H9 (cell line): ENCODE results near the gene GPR160. TPM values are rescaled to one million over a fixed set of nuclear protein-coding genes. Genes with fewer than 3 reads are reported as not detected.

ENCODE experiments used
- DNase-seq: peaks from one replicate; pipeline ENCODE4 v3.0.0-alpha.2; 2017
- H2AFZ ChIP-seq: one replicate; pipeline ENCODE4 v1.6.1; 2013; ENCODE audit warnings: mild to moderate bottlenecking, low read length, control low read depth, moderate library complexity
- H2AK5ac ChIP-seq: 2 replicates; pipeline ENCODE4 v1.6.1; 2013; ENCODE audit warnings: low read length, control low read depth, mixed read lengths; ENCODE audit not compliant: insufficient read length
- H2BK120ac ChIP-seq: one replicate; pipeline ENCODE4 v1.6.1; 2013; ENCODE audit warnings: low read depth, mild to moderate bottlenecking, low read length, control low read depth, inconsistent platforms; ENCODE audit not compliant: poor library complexity, severe bottlenecking
- H2BK12ac ChIP-seq: 2 replicates; pipeline ENCODE4 v1.6.1; 2013; ENCODE audit warnings: low read length, control low read depth, mixed read lengths, low read depth; ENCODE audit not compliant: insufficient read length
- H2BK15ac ChIP-seq: 2 replicates; pipeline ENCODE4 v1.6.1; 2013; ENCODE audit warnings: low read depth, low read length, control low read depth
- H2BK20ac ChIP-seq: one replicate; pipeline ENCODE4 v1.6.1; 2013; ENCODE audit warnings: low read depth, mild to moderate bottlenecking, low read length, control low read depth, inconsistent platforms; ENCODE audit not compliant: poor library complexity, severe bottlenecking
- H2BK5ac ChIP-seq: 2 replicates; pipeline ENCODE4 v1.6.1; 2013; ENCODE audit warnings: low read length, control low read depth, mixed read lengths; ENCODE audit not compliant: insufficient read length
- H3K14ac ChIP-seq: 2 replicates; pipeline ENCODE4 v1.6.1; 2013; ENCODE audit warnings: low read length, control low read depth; ENCODE audit not compliant: insufficient read depth
- H3K18ac ChIP-seq: 2 replicates; pipeline ENCODE4 v1.6.1; 2013; ENCODE audit warnings: low read depth, mild to moderate bottlenecking, mixed read lengths, low read length, control low read depth; ENCODE audit not compliant: insufficient read length
- H3K23ac ChIP-seq: 2 replicates; pipeline ENCODE4 v1.6.1; 2013; ENCODE audit warnings: low read length, control low read depth, mixed read lengths, low read depth; ENCODE audit not compliant: insufficient read length
- H3K23me2 ChIP-seq: 2 replicates; pipeline ENCODE4 v1.6.1; 2013; ENCODE audit warnings: low read depth, mild to moderate bottlenecking, mixed read lengths, low read length, control low read depth; ENCODE audit not compliant: insufficient read length, poor library complexity, severe bottlenecking
- H3K27ac ChIP-seq: 2 replicates; pipeline ENCODE4 v1.5.1; 2013; ENCODE audit warnings: low read length, control low read depth, mixed read lengths, low read depth; ENCODE audit not compliant: insufficient read length
- H3K27me3 ChIP-seq: 2 replicates; pipeline ENCODE4 v1.6.1; 2013; ENCODE audit warnings: low read length, control low read depth, inconsistent platforms; ENCODE audit not compliant: insufficient read depth
- H3K4ac ChIP-seq: 2 replicates; pipeline ENCODE4 v1.6.1; 2013; ENCODE audit warnings: low read depth, mild to moderate bottlenecking, control low read depth, inconsistent platforms, low read length, moderate library complexity
- H3K4me1 ChIP-seq: 2 replicates; pipeline ENCODE4 v1.6.1; 2013; ENCODE audit warnings: low read length, control low read depth, inconsistent platforms; ENCODE audit not compliant: insufficient read depth
- H3K4me2 ChIP-seq: 2 replicates; pipeline ENCODE4 v1.6.1; 2013; ENCODE audit warnings: low read length, control low read depth, mixed read lengths; ENCODE audit not compliant: insufficient read length, insufficient read depth
- H3K56ac ChIP-seq: 2 replicates; pipeline ENCODE4 v1.6.1; 2013; ENCODE audit warnings: low read depth, mild to moderate bottlenecking, mixed read lengths, low read length, control low read depth; ENCODE audit not compliant: insufficient read length
- H3K79me1 ChIP-seq: 2 replicates; pipeline ENCODE4 v1.6.1; 2013; ENCODE audit warnings: low read depth, mild to moderate bottlenecking, moderate library complexity, low read length, control low read depth, inconsistent platforms; ENCODE audit not compliant: insufficient read depth, poor library complexity, severe bottlenecking
- H3K79me2 ChIP-seq: 2 replicates; pipeline ENCODE4 v1.6.1; 2013; ENCODE audit warnings: low read length, control low read depth, inconsistent platforms; ENCODE audit not compliant: insufficient read depth
- H3K9ac ChIP-seq: 2 replicates; pipeline ENCODE4 v1.6.1; 2013; ENCODE audit warnings: low read length, control low read depth, mixed read lengths; ENCODE audit not compliant: insufficient read length; ENCODE audit errors: extremely low read depth
- H3K9me3 ChIP-seq: one replicate; pipeline ENCODE4 v1.6.1; 2013; ENCODE audit warnings: low read depth, low read length, inconsistent platforms; ENCODE audit not compliant: control insufficient read depth
- H3T11ph ChIP-seq: one replicate; pipeline ENCODE4 v1.6.1; 2013; ENCODE audit warnings: mild to moderate bottlenecking, low read length, control low read depth, inconsistent platforms
- H4K20me1 ChIP-seq: one replicate; pipeline ENCODE4 v1.6.1; 2013; ENCODE audit not compliant: control insufficient read depth, insufficient read length, insufficient read depth
- H4K5ac ChIP-seq: 2 replicates; pipeline ENCODE4 v1.6.1; 2013; ENCODE audit warnings: low read depth, mild to moderate bottlenecking, mixed read lengths, low read length, control low read depth; ENCODE audit not compliant: insufficient read length
- H4K8ac ChIP-seq: replicated peaks from 2 replicates; pipeline ENCODE4 v1.6.1; 2013; ENCODE audit warnings: low read length, control low read depth, mixed read lengths, low read depth; ENCODE audit not compliant: insufficient read length
- H4K91ac ChIP-seq: 2 replicates; pipeline ENCODE4 v1.6.1; 2013; ENCODE audit warnings: low read depth, mild to moderate bottlenecking, moderate library complexity, mixed read lengths, low read length, control low read depth; ENCODE audit not compliant: insufficient read length
- H3K27ac Mint-ChIP-seq, 3 experiments: 2 replicates in 2 of 3; 3 replicates in 1 of 3; pipeline ENCODE4 v1.8.0; 2020 to 2021; ENCODE audit warnings: mixed read lengths in 3 of 3, mild to moderate bottlenecking in 1 of 3, moderate library complexity in 1 of 3
- H3K27me3 Mint-ChIP-seq: 2 replicates; pipeline ENCODE4 v1.8.0; 2021; ENCODE audit warnings: low read depth, mild to moderate bottlenecking, moderate library complexity, mixed read lengths
- H3K36me3 Mint-ChIP-seq, 3 experiments: 2 replicates in 2 of 3; 3 replicates in 1 of 3; pipeline ENCODE4 v1.8.0; 2020 to 2021; ENCODE audit warnings: low read depth in 3 of 3, mixed read lengths in 3 of 3; ENCODE audit not compliant: insufficient read depth in 1 of 3
- H3K4me1 Mint-ChIP-seq, 2 experiments: 2 replicates each; pipeline ENCODE4 v1.8.0; 2020; ENCODE audit warnings: mixed read lengths in 2 of 2
- H3K4me3 Mint-ChIP-seq, 2 experiments: 2 replicates in 1 of 2; 3 replicates in 1 of 2; pipeline ENCODE4 v1.8.0; 2020 to 2021; ENCODE audit warnings: mild to moderate bottlenecking in 2 of 2, mixed read lengths in 2 of 2, moderate library complexity in 1 of 2
- H3K9me3 Mint-ChIP-seq, 2 experiments: 2 replicates in 1 of 2; 3 replicates in 1 of 2; pipeline ENCODE4 v1.8.0; 2020; ENCODE audit warnings: mild to moderate bottlenecking in 2 of 2, mixed read lengths in 2 of 2, moderate library complexity in 1 of 2
- CTCF ChIP-seq: fragments of 200-600 bp; sonication (generic); conservative IDR thresholded peaks from 3 replicates; pipeline ENCODE4 v1.8.0; 2021; ENCODE audit warnings: antibody characterized with exemption, mild to moderate bottlenecking
- WGBS: extraction: QIAGEN DNeasy Blood & Tissue Kit; methylation state at CpG from one replicate; pipeline ENCODE4 v1.1.7; 2013; ENCODE audit warnings: missing lambda C conversion rate, low lambda C conversion rate, mixed read lengths; ENCODE audit not compliant: insufficient read length; ENCODE audit errors: extremely low coverage; 5-methylcytosine and 5-hydroxymethylcytosine counted together
- total RNA-seq: library from RNA; stranded (reverse); gene quantifications from 2 replicates; pipeline ENCODE4 v1.2.1, GENCODE V29; 2021

GPR160 gene
- total RNA-seq, 1 experiment from 2014 or later = 14.1 TPM

- H3K27ac Mint-ChIP-seq = peak overlapping the region in 1 of 3 experiments; percentile 69; a peak in 1 of 7 replicates
- TF ChIP-seq CTCF = no peak
Measured at GRCh38 chr3:170077361-170077760, 39.6 kb downstream of the GPR160 start.

More at GRCh38 chr3:170077361-170077760, 39.6 kb downstream of the GPR160 start:
- no peak overlapping the region for H2BK12ac ChIP-seq
- no peak overlapping the region for H2BK120ac ChIP-seq
- no peak overlapping the region for H3K18ac ChIP-seq
- no peaks in the 10 kb centered on the region for H3K9me3 ChIP-seq
- no peak overlapping the region for H2BK20ac ChIP-seq
- Mint-ChIP-seq H3K27me3 (no peaks in the 10 kb centered on the region), H3K4me3 (no peak overlapping the region; a peak in 1 of 5 replicates), H3K9me3 (peaks cover under 1 to 6% of the 10 kb centered on the region in 2 experiments; a peak in 3 of 5 replicates), H3K4me1 (peaks cover 0 to 3% of the 10 kb centered on the region in 2 experiments; a peak in 2 of 4 replicates), H3K36me3 (peaks cover 5 to 18% (median 12%) of the 10 kb centered on the region in 3 experiments)
- no peak overlapping the region for H3K4me2 ChIP-seq
- H4K5ac ChIP-seq = no peak overlapping the region
- H2AFZ ChIP-seq = no peak overlapping the region
- no peaks in the 10 kb centered on the region for H3K23me2 ChIP-seq
- H4K20me1 ChIP-seq = no peaks in the 10 kb centered on the region
- H4K91ac ChIP-seq = no peak overlapping the region
- no peak overlapping the region for H3K56ac ChIP-seq
- H3K79me2 ChIP-seq = no peaks in the 10 kb centered on the region
- H3K9ac ChIP-seq = no peak overlapping the region
- H3K4ac ChIP-seq = no peak overlapping the region
- no peak overlapping the region for H2BK5ac ChIP-seq
- WGBS = no CpG with 5 or more reads among the region's 10 CpGs
- no peak overlapping the region for H3K14ac ChIP-seq
- DNase-seq = no peak
- H2AK5ac ChIP-seq = no peak overlapping the region
- H3K79me1 ChIP-seq = no peaks in the 10 kb centered on the region
- no peak overlapping the region for H3T11ph ChIP-seq
- no peak overlapping the region for H4K8ac ChIP-seq
- no peak overlapping the region for H3K27ac ChIP-seq
- no peak overlapping the region for H2BK15ac ChIP-seq
- no peak overlapping the region for H3K23ac ChIP-seq
- no peaks in the 10 kb centered on the region; the same call in 1 of the 2 replicates for H3K4me1 ChIP-seq
- no peaks in the 10 kb centered on the region for H3K27me3 ChIP-seq
